HCT116 (cell line): ENCODE data around the gene CYP2D6. TPM values are rescaled to one million over a fixed set of nuclear protein-coding genes. Genes with fewer than 3 reads are reported as not detected.

Experiments
- ATAC-seq: fragments of 200-7000 bp; cut with Tn5 transposase; 2 replicates; pipeline ENCODE4 v1.9.1; 2020; ENCODE audit warnings: mild to moderate bottlenecking, moderate library complexity
- BruUV-seq: library from RNA; stranded (reverse); fragments of 400-500 nt; replicated peaks from 2 replicates; lab custom pipeline; 2021; lab: Mats Ljungman, UMichigan
- CTCF ChIA-PET: fragments of 300-600 bp; sonication (Branson Sonifier 250); formaldehyde crosslinking; loops from one replicate; lab custom pipeline; 2021; ENCODE audit warnings: antibody characterized with exemption; lab: Charles Lee
- POLR2A ChIA-PET: fragments of 300-600, 350-600 bp; sonication (Branson Sonifier 250); formaldehyde crosslinking; loops from one replicate; lab custom pipeline; 2021; ENCODE audit warnings: antibody characterized with exemption; lab: Charles Lee
- RAD21 ChIA-PET, 2 experiments: fragments of 300-600 bp; sonication (Branson Sonifier 250); formaldehyde crosslinking; loops; one replicate each; lab custom pipeline; 2023; ENCODE audit warnings: low total read pairs in 2 of 2; ENCODE audit not compliant: uncharacterized antibody in 2 of 2, unreplicated experiment in 2 of 2, low non-redundant PET in 1 of 2; lab: Charles Lee
- DNase-seq: peaks from one replicate; pipeline ENCODE4 v3.0.0-alpha.2; 2010; ENCODE audit warnings: low read depth, low spot score
- H2AFZ ChIP-seq: fragments of 200-600 bp; shearing (Covaris generic), sonication (generic); 2 replicates; pipeline ENCODE4 v1.6.1; 2017; ENCODE audit warnings: low read depth, mixed run types, mixed read lengths, antibody characterized with exemption, low read length; ENCODE audit not compliant: poor library complexity, severe bottlenecking
- H3K27ac ChIP-seq: 2 replicates; pipeline ENCODE4 v1.5.1; 2012; ENCODE audit warnings: low read depth, low read length
- H3K27me3 ChIP-seq: fragments of 200-600 bp; sonication (generic); 2 replicates; pipeline ENCODE4 v1.6.1; 2016; ENCODE audit warnings: mixed run types, low read length, mixed read lengths; ENCODE audit not compliant: insufficient read depth
- H3K36me3 ChIP-seq, 2 experiments: fragments of 200-500 bp in 1 of 2; fragments of 200-600 bp in 1 of 2; sonication (Bioruptor generic) in 1 of 2; sonication (generic) in 1 of 2; 2 replicates each; pipeline versions ENCODE4 v1.5.1 to v1.6.1; 2014 to 2016; ENCODE audit warnings: low read length in 2 of 2, inconsistent platforms in 1 of 2, mixed read lengths in 1 of 2, mixed run types in 1 of 2; ENCODE audit not compliant: insufficient read depth in 2 of 2, control insufficient read depth in 1 of 2
- H3K4me1 ChIP-seq, 2 experiments: fragments of 200-600 bp in 1 of 2; sonication (generic) in 1 of 2; 2 replicates each; pipeline versions ENCODE4 v1.5.1 to v1.6.1; 2012 to 2017; ENCODE audit warnings: low read length in 2 of 2, inconsistent platforms in 1 of 2, mild to moderate bottlenecking in 1 of 2, mixed read lengths in 1 of 2, mixed run types in 1 of 2, moderate library complexity in 1 of 2; ENCODE audit not compliant: insufficient read depth in 2 of 2, control insufficient read depth in 1 of 2
- H3K4me2 ChIP-seq: fragments of 200-600 bp; sonication (generic); 2 replicates; pipeline ENCODE4 v1.6.1; 2017; ENCODE audit warnings: mixed run types, low read length, mixed read lengths
- H3K4me3 ChIP-seq, 2 experiments: fragments of 200-600 bp in 1 of 2; sonication (generic) in 1 of 2; replicated peaks in 1 of 2; 2 replicates each; pipeline ENCODE4 v1.5.1; 2011 to 2016; ENCODE audit warnings: low read length in 2 of 2, control low read depth in 1 of 2, low read depth in 1 of 2, mild to moderate bottlenecking in 1 of 2, mixed read lengths in 1 of 2, mixed run types in 1 of 2
- H3K79me2 ChIP-seq: fragments of 200-600 bp; sonication (generic); 2 replicates; pipeline ENCODE4 v1.6.1; 2017; ENCODE audit warnings: mild to moderate bottlenecking, mixed run types, low read length, moderate library complexity, mixed read lengths; ENCODE audit not compliant: insufficient read depth
- H3K9ac ChIP-seq: fragments of 200-600 bp; sonication (generic); 2 replicates; pipeline ENCODE4 v1.6.1; 2016; ENCODE audit warnings: low read length, mixed read lengths
- H3K9me2 ChIP-seq: fragments of 200-600 bp; sonication (generic), shearing (Covaris generic); 2 replicates; pipeline ENCODE4 v1.6.1; 2017; ENCODE audit warnings: mixed run types, mild to moderate bottlenecking, moderate library complexity; ENCODE audit not compliant: insufficient read depth
- H3K9me3 ChIP-seq, 2 experiments: fragments of 200-500 bp in 1 of 2; fragments of 200-600 bp in 1 of 2; sonication (Bioruptor generic) in 1 of 2; sonication (generic) in 1 of 2; 2 replicates each; pipeline ENCODE4 v1.6.1; 2014 to 2017; ENCODE audit warnings: low read length in 2 of 2, mixed read lengths in 2 of 2, inconsistent platforms in 1 of 2, low read depth in 1 of 2, mild to moderate bottlenecking in 1 of 2, mixed run types in 1 of 2, moderate library complexity in 1 of 2; ENCODE audit not compliant: control insufficient read depth in 1 of 2, insufficient read depth in 1 of 2
- H4K20me1 ChIP-seq: fragments of 200-600 bp; sonication (generic), shearing (Covaris generic); 2 replicates; pipeline ENCODE4 v1.6.1; 2017; ENCODE audit warnings: mixed run types, mild to moderate bottlenecking, moderate library complexity; ENCODE audit not compliant: insufficient read depth
- CBX3 ChIP-seq: IDR thresholded peaks from 2 replicates; pipeline ENCODE4 v1.6.1; 2012; ENCODE audit warnings: low read depth
- CEBPB ChIP-seq: IDR thresholded peaks from 2 replicates; pipeline ENCODE4 v1.6.1; 2012; ENCODE audit warnings: low read depth
- EGR1 ChIP-seq: IDR thresholded peaks from 2 replicates; pipeline ENCODE4 v1.6.1; 2012; ENCODE audit warnings: low read depth
- EZH2 ChIP-seq: fragments of 200-600 bp; sonication (generic); IDR thresholded peaks from 2 replicates; pipeline ENCODE4 v1.6.1; 2017; ENCODE audit warnings: antibody characterized with exemption, mixed run types
- EZH2phosphoT487 ChIP-seq: fragments of 200-600 bp; IDR thresholded peaks from 2 replicates; pipeline ENCODE4 v1.6.1; 2018; ENCODE audit warnings: antibody characterized with exemption, borderline replicate concordance
- JUND ChIP-seq: IDR thresholded peaks from 2 replicates; pipeline ENCODE4 v1.6.1; 2012
- POLR2A ChIP-seq: IDR thresholded peaks from 2 replicates; pipeline ENCODE4 v1.7.0; 2011; ENCODE audit warnings: borderline replicate concordance; ENCODE audit not compliant: insufficient read depth, insufficient read length; ENCODE audit errors: extremely low read depth
- SIN3A ChIP-seq: IDR thresholded peaks from 2 replicates; pipeline ENCODE4 v1.6.1; 2012; ENCODE audit warnings: low read depth
- TCF7L2 ChIP-seq: IDR thresholded peaks from 2 replicates; pipeline ENCODE4 v1.7.0; 2011; ENCODE audit warnings: borderline replicate concordance, inconsistent platforms; ENCODE audit not compliant: insufficient read depth, insufficient read length; ENCODE audit errors: extremely low read depth
- ZFX ChIP-seq: fragments of 450-650 bp; IDR thresholded peaks from 2 replicates; pipeline ENCODE4 v1.6.1; 2017
- ZNF274 ChIP-seq: fragments of 200-500 bp; sonication (Bioruptor generic); IDR thresholded peaks from 2 replicates; pipeline ENCODE4 v1.6.1; 2014; ENCODE audit warnings: mild to moderate bottlenecking, low read depth, low read length, inconsistent platforms
- intact Hi-C: fragments of 100-400 bp; cut with micrococcal nuclease; formaldehyde crosslinking; loops from 2 replicates; pipeline ENCODE4 v1.10.0; 2022
- total RNA-seq: library from RNA; stranded (reverse); gene quantifications from one replicate; pipeline ENCODE4 v1.2.1, GENCODE V29; 2021; ENCODE audit not compliant: unreplicated experiment
- TF ChIP-seq, protein P1 (sequence below): IDR thresholded peaks from 2 replicates; pipeline ENCODE4 v1.6.1; 2012; ENCODE audit warnings: low read depth
- TF ChIP-seq, protein P2 (sequence below), 3 experiments: fragments of 200-600 bp in 1 of 3; sonication (generic) in 1 of 3; IDR thresholded peaks in 2 of 3; conservative IDR thresholded peaks in 1 of 3; 2 replicates each; pipeline ENCODE4 v1.5.1; 2012 to 2017; ENCODE audit warnings: low read depth in 2 of 3, low read length in 2 of 3, antibody characterized with exemption in 1 of 3, borderline replicate concordance in 1 of 3, control low read depth in 1 of 3, mild to moderate bottlenecking in 1 of 3, mixed read lengths in 1 of 3, mixed run types in 1 of 3, moderate library complexity in 1 of 3; ENCODE audit not compliant: insufficient read depth in 1 of 3
- TF ChIP-seq, protein P3 (sequence below): IDR thresholded peaks from 2 replicates; pipeline ENCODE4 v1.6.1; 2012
- TF ChIP-seq, protein P4 (sequence below): IDR thresholded peaks from 2 replicates; pipeline ENCODE4 v1.6.1; 2011; ENCODE audit warnings: mild to moderate bottlenecking, low read length, moderate library complexity; ENCODE audit not compliant: insufficient replicate concordance; ENCODE audit errors: extremely low read depth

The CYP2D6 gene
- total RNA-seq, 1 experiment from 2014 or later: 1.9 TPM

DNA sequence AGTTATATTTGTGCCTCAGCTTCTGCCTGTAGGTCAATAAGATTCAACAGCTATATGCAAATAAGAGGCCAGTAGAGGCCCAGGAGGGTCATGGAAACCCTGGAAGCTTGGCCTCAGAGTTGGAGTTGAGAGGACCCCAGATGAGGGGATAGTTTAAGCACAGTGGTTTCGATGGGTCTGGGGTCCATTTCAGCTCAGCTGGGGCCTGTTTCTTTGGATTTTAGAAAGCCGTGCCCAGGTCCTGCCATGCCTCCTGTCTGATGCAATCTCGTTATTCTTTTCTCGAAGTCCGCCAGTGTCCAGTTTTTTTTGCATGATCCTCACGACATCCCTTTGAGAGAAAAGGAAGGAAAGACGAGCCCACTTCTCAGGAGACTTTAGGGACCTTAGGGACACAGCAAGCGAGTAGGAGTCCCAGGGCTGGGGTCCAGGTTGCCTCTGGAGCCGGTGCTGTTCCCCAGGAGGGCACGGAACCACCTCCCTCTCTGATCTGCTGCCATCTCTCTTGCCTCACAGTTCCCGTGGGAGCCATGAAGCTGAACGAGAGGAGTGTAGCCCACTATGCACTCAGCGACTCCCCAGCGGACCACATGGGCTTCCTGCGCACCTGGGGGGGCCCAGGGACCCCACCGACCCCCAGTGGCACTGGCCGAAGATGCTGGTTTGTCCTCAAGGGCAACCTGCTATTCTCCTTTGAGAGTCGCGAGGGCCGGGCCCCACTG is 53.7 kb downstream of the CYP2D6 start:
- no peaks in the 10 kb centered on the region for H3K36me3 ChIP-seq
- POLR2A ChIA-PET: no interaction called here
- no peak overlapping the region for H3K9ac ChIP-seq
- H3K4me1 ChIP-seq: peaks cover 12 to 19% of the 10 kb centered on the region in 2 experiments
- H3K27ac ChIP-seq: no peak overlapping the region
- no peak overlapping the region for H2AFZ ChIP-seq
- intact Hi-C loops: no loop called here
- H4K20me1 ChIP-seq: no peaks in the 10 kb centered on the region
- DNase-seq (no peak), ATAC-seq (no peak)
- RAD21 ChIA-PET: no interaction called here
- CTCF ChIA-PET: interaction anchor here (1.5 kb wide), 1 partner anchor 14 kb away, joined by 4 read pairs; the partner anchor contains the start of gene NDUFA6
- TF ChIP-seq EZH2 (no peak), POLR2A (no peak), SIN3A (no peak), ZNF274 (no peak), CBX3 (no peak), EGR1 (no peak), TCF7L2 (no peak), CEBPB (no peak), JUND (no peak), EZH2phosphoT487 (no peak), ZFX (no peak)
- TF ChIP-seq, protein P1, sequence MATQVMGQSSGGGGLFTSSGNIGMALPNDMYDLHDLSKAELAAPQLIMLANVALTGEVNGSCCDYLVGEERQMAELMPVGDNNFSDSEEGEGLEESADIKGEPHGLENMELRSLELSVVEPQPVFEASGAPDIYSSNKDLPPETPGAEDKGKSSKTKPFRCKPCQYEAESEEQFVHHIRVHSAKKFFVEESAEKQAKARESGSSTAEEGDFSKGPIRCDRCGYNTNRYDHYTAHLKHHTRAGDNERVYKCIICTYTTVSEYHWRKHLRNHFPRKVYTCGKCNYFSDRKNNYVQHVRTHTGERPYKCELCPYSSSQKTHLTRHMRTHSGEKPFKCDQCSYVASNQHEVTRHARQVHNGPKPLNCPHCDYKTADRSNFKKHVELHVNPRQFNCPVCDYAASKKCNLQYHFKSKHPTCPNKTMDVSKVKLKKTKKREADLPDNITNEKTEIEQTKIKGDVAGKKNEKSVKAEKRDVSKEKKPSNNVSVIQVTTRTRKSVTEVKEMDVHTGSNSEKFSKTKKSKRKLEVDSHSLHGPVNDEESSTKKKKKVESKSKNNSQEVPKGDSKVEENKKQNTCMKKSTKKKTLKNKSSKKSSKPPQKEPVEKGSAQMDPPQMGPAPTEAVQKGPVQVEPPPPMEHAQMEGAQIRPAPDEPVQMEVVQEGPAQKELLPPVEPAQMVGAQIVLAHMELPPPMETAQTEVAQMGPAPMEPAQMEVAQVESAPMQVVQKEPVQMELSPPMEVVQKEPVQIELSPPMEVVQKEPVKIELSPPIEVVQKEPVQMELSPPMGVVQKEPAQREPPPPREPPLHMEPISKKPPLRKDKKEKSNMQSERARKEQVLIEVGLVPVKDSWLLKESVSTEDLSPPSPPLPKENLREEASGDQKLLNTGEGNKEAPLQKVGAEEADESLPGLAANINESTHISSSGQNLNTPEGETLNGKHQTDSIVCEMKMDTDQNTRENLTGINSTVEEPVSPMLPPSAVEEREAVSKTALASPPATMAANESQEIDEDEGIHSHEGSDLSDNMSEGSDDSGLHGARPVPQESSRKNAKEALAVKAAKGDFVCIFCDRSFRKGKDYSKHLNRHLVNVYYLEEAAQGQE: no peak
- TF ChIP-seq, protein P2, sequence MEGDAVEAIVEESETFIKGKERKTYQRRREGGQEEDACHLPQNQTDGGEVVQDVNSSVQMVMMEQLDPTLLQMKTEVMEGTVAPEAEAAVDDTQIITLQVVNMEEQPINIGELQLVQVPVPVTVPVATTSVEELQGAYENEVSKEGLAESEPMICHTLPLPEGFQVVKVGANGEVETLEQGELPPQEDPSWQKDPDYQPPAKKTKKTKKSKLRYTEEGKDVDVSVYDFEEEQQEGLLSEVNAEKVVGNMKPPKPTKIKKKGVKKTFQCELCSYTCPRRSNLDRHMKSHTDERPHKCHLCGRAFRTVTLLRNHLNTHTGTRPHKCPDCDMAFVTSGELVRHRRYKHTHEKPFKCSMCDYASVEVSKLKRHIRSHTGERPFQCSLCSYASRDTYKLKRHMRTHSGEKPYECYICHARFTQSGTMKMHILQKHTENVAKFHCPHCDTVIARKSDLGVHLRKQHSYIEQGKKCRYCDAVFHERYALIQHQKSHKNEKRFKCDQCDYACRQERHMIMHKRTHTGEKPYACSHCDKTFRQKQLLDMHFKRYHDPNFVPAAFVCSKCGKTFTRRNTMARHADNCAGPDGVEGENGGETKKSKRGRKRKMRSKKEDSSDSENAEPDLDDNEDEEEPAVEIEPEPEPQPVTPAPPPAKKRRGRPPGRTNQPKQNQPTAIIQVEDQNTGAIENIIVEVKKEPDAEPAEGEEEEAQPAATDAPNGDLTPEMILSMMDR (IDR thresholded peaks at IDR 0.05 in 2 of 3, conservative IDR thresholded peaks at IDR 0.05 in 1 of 3; ENCODE audit: borderline replicate concordance in 1 of 3, insufficient read depth in 1 of 3, low read depth in 2 of 3, low read length in 2 of 3): no peak
- TF ChIP-seq, protein P3, sequence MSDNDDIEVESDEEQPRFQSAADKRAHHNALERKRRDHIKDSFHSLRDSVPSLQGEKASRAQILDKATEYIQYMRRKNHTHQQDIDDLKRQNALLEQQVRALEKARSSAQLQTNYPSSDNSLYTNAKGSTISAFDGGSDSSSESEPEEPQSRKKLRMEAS: no peak
- TF ChIP-seq, protein P4, sequence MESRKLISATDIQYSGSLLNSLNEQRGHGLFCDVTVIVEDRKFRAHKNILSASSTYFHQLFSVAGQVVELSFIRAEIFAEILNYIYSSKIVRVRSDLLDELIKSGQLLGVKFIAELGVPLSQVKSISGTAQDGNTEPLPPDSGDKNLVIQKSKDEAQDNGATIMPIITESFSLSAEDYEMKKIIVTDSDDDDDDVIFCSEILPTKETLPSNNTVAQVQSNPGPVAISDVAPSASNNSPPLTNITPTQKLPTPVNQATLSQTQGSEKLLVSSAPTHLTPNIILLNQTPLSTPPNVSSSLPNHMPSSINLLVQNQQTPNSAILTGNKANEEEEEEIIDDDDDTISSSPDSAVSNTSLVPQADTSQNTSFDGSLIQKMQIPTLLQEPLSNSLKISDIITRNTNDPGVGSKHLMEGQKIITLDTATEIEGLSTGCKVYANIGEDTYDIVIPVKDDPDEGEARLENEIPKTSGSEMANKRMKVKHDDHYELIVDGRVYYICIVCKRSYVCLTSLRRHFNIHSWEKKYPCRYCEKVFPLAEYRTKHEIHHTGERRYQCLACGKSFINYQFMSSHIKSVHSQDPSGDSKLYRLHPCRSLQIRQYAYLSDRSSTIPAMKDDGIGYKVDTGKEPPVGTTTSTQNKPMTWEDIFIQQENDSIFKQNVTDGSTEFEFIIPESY: no peak
- no peak overlapping the region for H3K4me2 ChIP-seq
- H3K4me3 ChIP-seq: no peak overlapping the region
- H3K9me3 ChIP-seq: no peaks in the 10 kb centered on the region
- H3K9me2 ChIP-seq: no peaks in the 10 kb centered on the region
- H3K27me3 ChIP-seq: no peaks in the 10 kb centered on the region
- no TSS peak for BruUV-seq
- peaks cover 3% of the 10 kb centered on the region for H3K79me2 ChIP-seq
